ENCODE data around the gene BMP10.

The BMP10 gene

DNA sequence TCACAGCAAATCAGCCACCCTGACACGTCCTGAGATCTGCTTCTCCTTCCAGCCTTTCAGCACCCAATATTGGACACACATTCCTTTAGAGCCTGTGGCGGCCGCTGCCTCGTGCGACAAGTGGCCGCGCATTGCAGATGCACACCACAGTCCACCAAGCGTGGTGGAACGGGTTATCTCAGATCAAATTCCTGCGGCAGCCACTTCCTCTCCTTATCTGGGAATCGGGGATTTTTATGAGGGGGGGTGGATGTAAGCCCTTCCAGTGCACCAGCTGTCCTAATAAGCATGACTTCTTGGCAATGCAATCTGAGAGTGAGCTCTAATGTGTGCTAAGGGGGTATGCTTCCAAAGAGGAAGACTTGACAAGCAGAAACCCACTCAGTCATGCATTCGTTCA lies 18.3 kb upstream of the BMP10 start:
- Histone ChIP-seq H3K9ac (ENCODE audit: low read length) (no peak overlapping the region), H3K27ac (ENCODE audit: low read depth, low read length) (no peak overlapping the region), H3K4me1 (ENCODE audit: control insufficient read depth, insufficient read depth, low read length) (no peaks in the 10 kb centered on the region), H3K9me3 (ENCODE audit: control insufficient read depth, insufficient read depth, low read depth, low read length) (no peaks in the 10 kb centered on the region), H3K36me3 (ENCODE audit: control insufficient read depth, insufficient read depth, low read length) (no peaks in the 10 kb centered on the region), H3K27me3 (ENCODE audit: control insufficient read depth, insufficient read depth, low read length) (no peaks in the 10 kb centered on the region), H3K4me3 (ENCODE audit: low read depth, low read length) (no peak overlapping the region)

- H3K36me3 ChIP-seq (ENCODE audit: control insufficient read depth, insufficient read depth, low read length) = no peaks in the 10 kb centered on the region
Observed at GRCh38 chr2:68889021-68889420, 17.8 kb upstream of the BMP10 start.

DNA sequence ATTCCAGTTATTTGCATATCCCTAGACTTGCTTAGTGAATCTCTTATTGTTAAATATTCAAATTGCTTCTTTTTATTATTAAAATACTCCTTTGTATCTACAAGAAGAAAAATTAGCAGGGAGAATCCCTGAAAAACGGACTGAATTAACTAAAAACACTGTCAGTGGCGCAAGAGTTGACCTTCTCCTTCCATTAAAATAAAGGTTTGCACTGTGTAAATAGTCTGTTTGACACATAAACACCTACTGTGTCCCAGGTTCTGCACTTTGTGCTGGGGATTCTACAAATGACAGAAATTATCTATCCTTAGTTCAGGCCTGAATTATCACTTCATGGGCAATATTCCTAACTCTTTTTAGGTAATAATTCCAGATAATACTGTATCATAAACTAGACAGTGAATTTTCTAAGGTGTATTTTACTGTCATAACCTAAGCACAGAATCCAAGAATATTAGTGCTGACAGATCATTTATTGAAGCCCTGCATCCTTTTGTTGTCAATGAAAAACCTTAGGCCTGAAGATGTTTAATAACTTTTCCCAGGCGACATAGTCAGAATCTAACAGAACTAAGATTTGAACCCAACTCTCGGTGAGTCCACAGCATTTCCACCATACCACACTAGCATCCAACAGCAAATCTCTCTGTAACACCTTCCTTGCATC lies 17.0 kb upstream of the BMP10 start:
- Histone ChIP-seq H3K4me3 (ENCODE audit: low read depth, low read length) (no peak overlapping the region), H3K9ac (ENCODE audit: low read length) (no peak overlapping the region)

More at GRCh38 chr2:68889021-68889420, 17.8 kb upstream of the BMP10 start:
- Histone ChIP-seq H3K4me1 (ENCODE audit: control insufficient read depth, insufficient read depth, low read length) (no peaks in the 10 kb centered on the region), H3K27ac (ENCODE audit: low read depth, low read length) (no peak overlapping the region), H3K27me3 (ENCODE audit: control insufficient read depth, insufficient read depth, low read length) (no peaks in the 10 kb centered on the region), H3K9ac (ENCODE audit: low read length) (no peak overlapping the region), H3K4me3 (ENCODE audit: low read depth, low read length) (no peak overlapping the region), H3K9me3 (ENCODE audit: control insufficient read depth, insufficient read depth, low read depth, low read length) (no peaks in the 10 kb centered on the region)

DNA sequence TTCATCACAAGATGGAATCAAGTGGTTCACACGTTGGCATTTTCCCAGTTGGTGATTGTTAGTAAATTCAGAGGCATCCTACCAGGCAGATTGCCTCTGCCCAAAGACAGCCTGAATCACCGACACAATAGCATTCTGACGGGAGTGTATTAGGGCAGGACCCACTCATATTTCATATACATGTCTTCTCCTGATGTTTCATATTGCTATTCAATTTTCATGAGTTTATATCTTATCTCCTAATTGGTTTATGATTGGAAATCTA lies 14.5 kb upstream of the BMP10 start:
- no peak overlapping the region for H3K9ac ChIP-seq (ENCODE audit: low read length)
- H3K27ac ChIP-seq (ENCODE audit: low read depth, low read length) = no peak overlapping the region
- no peak overlapping the region for H3K4me3 ChIP-seq (ENCODE audit: low read depth, low read length)
- no peaks in the 10 kb centered on the region for H3K9me3 ChIP-seq (ENCODE audit: control insufficient read depth, insufficient read depth, low read depth, low read length)
- H3K27me3 ChIP-seq (ENCODE audit: control insufficient read depth, insufficient read depth, low read length) = no peaks in the 10 kb centered on the region
- no peaks in the 10 kb centered on the region for H3K36me3 ChIP-seq (ENCODE audit: control insufficient read depth, insufficient read depth, low read length)
- H3K4me1 ChIP-seq (ENCODE audit: control insufficient read depth, insufficient read depth, low read length) = no peaks in the 10 kb centered on the region

More for the DNA sequence above, 17.0 kb upstream of the BMP10 start:
- Histone ChIP-seq H3K27me3 (ENCODE audit: control insufficient read depth, insufficient read depth, low read length) (no peaks in the 10 kb centered on the region), H3K9me3 (ENCODE audit: control insufficient read depth, insufficient read depth, low read depth, low read length) (no peaks in the 10 kb centered on the region), H3K36me3 (ENCODE audit: control insufficient read depth, insufficient read depth, low read length) (no peaks in the 10 kb centered on the region), H3K27ac (ENCODE audit: low read depth, low read length) (no peak overlapping the region), H3K4me1 (ENCODE audit: control insufficient read depth, insufficient read depth, low read length) (no peaks in the 10 kb centered on the region)

- H3K9ac ChIP-seq (ENCODE audit: low read length) = no peak overlapping the region
- H3K27ac ChIP-seq (ENCODE audit: low read depth, low read length) = no peak overlapping the region
- H3K9me3 ChIP-seq (ENCODE audit: control insufficient read depth, insufficient read depth, low read depth, low read length) = no peaks in the 10 kb centered on the region
- H3K27me3 ChIP-seq (ENCODE audit: control insufficient read depth, insufficient read depth, low read length) = no peaks in the 10 kb centered on the region
- no peaks in the 10 kb centered on the region for H3K4me1 ChIP-seq (ENCODE audit: control insufficient read depth, insufficient read depth, low read length)
- no peaks in the 10 kb centered on the region for H3K36me3 ChIP-seq (ENCODE audit: control insufficient read depth, insufficient read depth, low read length)
- no peak overlapping the region for H3K4me3 ChIP-seq (ENCODE audit: low read depth, low read length)
Observed at GRCh38 chr2:68885074-68885810, 14.0 kb upstream of the BMP10 start.

DNA sequence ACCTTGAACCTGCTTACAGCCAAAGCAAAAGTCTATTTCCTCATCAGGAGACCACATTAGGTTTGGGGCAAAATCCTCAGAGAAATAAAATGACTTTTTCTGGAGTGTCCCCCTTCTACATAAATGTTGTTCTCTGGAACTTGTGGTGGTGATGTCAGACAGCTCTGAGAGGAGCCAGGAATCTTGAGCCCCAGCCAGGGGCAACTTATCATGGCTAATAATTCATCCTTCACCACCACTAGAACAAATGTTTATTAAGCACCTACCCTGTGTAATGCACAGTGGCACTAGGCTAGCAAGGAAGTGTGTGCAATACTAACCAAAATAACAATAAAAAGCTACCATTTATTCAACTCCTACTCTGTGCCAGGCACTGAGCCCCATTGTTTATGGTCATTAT lies 9.0 kb upstream of the BMP10 start:
- no peak overlapping the region for H3K4me3 ChIP-seq (ENCODE audit: low read depth, low read length)
- H3K9ac ChIP-seq (ENCODE audit: low read length) = no peak overlapping the region
- H3K4me1 ChIP-seq (ENCODE audit: control insufficient read depth, insufficient read depth, low read length) = peaks cover 3% of the 10 kb centered on the region; the same call in 1 of the 2 replicates
- no peaks in the 10 kb centered on the region for H3K36me3 ChIP-seq (ENCODE audit: control insufficient read depth, insufficient read depth, low read length)
- no peak overlapping the region for H3K27ac ChIP-seq (ENCODE audit: low read depth, low read length)
- H3K27me3 ChIP-seq (ENCODE audit: control insufficient read depth, insufficient read depth, low read length) = no peaks in the 10 kb centered on the region
- no peaks in the 10 kb centered on the region for H3K9me3 ChIP-seq (ENCODE audit: control insufficient read depth, insufficient read depth, low read depth, low read length)

- no peaks in the 10 kb centered on the region for H3K27me3 ChIP-seq (ENCODE audit: control insufficient read depth, insufficient read depth, low read length)
Observed at GRCh38 chr2:68879296-68879695, 8.1 kb upstream of the BMP10 start.

DNA sequence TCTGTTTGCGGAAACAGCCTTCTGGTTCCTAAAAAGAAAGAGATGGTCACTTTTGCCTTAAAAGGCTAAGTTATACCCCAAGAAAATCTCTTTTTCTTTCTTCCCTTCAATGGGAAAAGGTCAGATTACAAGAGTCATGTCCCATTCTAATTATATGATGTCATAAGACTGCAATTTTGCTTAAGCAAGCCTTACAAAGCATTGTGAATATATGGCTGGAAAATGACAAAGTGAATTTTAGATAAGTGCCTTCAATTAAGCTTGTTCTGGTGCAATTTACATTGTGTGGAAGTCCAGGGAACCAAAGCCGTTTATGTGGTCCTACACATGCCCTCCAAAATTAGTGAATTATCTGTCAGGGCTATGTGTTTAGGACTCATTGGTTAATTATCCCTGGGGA lies 7.6 kb upstream of the BMP10 start:
- no peak overlapping the region for H3K4me3 ChIP-seq (ENCODE audit: low read depth, low read length)
- no peak overlapping the region for H3K27ac ChIP-seq (ENCODE audit: low read depth, low read length)
- no peaks in the 10 kb centered on the region for H3K36me3 ChIP-seq (ENCODE audit: control insufficient read depth, insufficient read depth, low read length)
- no peaks in the 10 kb centered on the region for H3K9me3 ChIP-seq (ENCODE audit: control insufficient read depth, insufficient read depth, low read depth, low read length)
- peaks cover 3% of the 10 kb centered on the region; the same call in 1 of the 2 replicates for H3K4me1 ChIP-seq (ENCODE audit: control insufficient read depth, insufficient read depth, low read length)
- peak overlapping the region; percentile 15 for H3K9ac ChIP-seq (ENCODE audit: low read length)
- no peaks in the 10 kb centered on the region for H3K27me3 ChIP-seq (ENCODE audit: control insufficient read depth, insufficient read depth, low read length)

More at GRCh38 chr2:68879296-68879695, 8.1 kb upstream of the BMP10 start:
- Histone ChIP-seq H3K27ac (ENCODE audit: low read depth, low read length) (no peak overlapping the region), H3K4me3 (ENCODE audit: low read depth, low read length) (no peak overlapping the region), H3K4me1 (ENCODE audit: control insufficient read depth, insufficient read depth, low read length) (peaks cover 3% of the 10 kb centered on the region; the same call in 1 of the 2 replicates), H3K36me3 (ENCODE audit: control insufficient read depth, insufficient read depth, low read length) (no peaks in the 10 kb centered on the region), H3K9me3 (ENCODE audit: control insufficient read depth, insufficient read depth, low read depth, low read length) (no peaks in the 10 kb centered on the region), H3K9ac (ENCODE audit: low read length) (no peak overlapping the region)

DNA sequence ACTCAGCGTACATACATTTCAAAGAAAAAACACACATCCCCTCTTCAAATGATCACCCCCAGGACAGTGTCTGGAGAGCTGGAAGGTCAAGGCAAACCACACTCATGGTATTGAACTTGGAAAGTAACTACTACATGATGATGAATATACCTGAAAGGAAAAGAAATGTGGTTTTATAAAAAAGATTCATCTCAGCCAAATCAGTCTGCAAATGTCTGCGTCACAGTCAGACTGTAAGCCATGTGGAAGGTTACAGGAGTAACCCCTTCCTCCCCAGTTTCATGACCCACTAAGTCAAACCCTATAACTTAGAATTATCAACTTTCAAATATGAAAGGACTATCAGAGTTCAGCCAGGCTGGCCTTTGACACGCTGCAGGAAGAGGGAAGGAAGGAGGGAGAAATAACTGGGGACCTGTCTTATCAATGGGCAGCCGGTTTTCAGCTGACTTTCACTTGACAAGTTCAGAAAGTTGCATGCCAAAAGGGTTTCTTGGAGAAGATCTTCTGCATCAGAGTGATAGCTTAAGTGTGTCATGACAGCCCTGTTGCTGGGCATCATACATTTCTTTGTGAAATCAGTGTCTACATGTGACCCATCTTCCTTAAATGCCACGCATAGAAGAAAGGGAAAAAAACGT lies 7.0 kb upstream of the BMP10 start:
- Histone ChIP-seq H3K4me1 (ENCODE audit: control insufficient read depth, insufficient read depth, low read length) (peaks cover 3% of the 10 kb centered on the region; the same call in 1 of the 2 replicates), H3K27ac (ENCODE audit: low read depth, low read length) (no peak overlapping the region), H3K4me3 (ENCODE audit: low read depth, low read length) (no peak overlapping the region), H3K27me3 (ENCODE audit: control insufficient read depth, insufficient read depth, low read length) (no peaks in the 10 kb centered on the region), H3K9me3 (ENCODE audit: control insufficient read depth, insufficient read depth, low read depth, low read length) (no peaks in the 10 kb centered on the region), H3K36me3 (ENCODE audit: control insufficient read depth, insufficient read depth, low read length) (no peaks in the 10 kb centered on the region), H3K9ac (ENCODE audit: low read length) (no peak overlapping the region)

- Histone ChIP-seq H3K4me3 (ENCODE audit: low read depth, low read length) (no peak overlapping the region), H3K9ac (ENCODE audit: low read length) (no peak overlapping the region), H3K9me3 (ENCODE audit: control insufficient read depth, insufficient read depth, low read depth, low read length) (no peaks in the 10 kb centered on the region), H3K4me1 (ENCODE audit: control insufficient read depth, insufficient read depth, low read length) (peaks cover 3% of the 10 kb centered on the region; the same call in 1 of the 2 replicates), H3K36me3 (ENCODE audit: control insufficient read depth, insufficient read depth, low read length) (no peaks in the 10 kb centered on the region), H3K27ac (ENCODE audit: low read depth, low read length) (no peak overlapping the region), H3K27me3 (ENCODE audit: control insufficient read depth, insufficient read depth, low read length) (no peaks in the 10 kb centered on the region)
Observed at GRCh38 chr2:68877079-68877772, 6.0 kb upstream of the BMP10 start.

DNA sequence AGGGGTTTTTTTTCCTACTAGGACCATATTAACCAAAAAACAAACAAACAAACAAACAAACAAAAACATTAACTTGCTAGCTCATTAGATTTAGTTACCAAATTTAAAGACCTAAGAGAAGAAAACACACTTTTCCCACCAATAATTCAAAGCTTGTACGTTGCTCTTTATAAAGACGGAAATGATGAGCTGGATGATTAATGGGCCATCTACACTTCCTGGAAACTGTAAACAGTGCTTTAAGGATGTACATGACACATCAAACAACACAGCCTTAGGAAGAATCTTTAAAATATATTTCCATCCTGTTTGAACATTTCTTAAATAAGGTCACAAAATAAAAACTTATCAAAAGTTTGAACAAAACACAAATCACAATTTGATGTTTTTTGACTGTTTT lies 982 bp downstream of the BMP10 start:
- Histone ChIP-seq H3K27me3 (ENCODE audit: control insufficient read depth, insufficient read depth, low read length) (no peaks in the 10 kb centered on the region), H3K9ac (ENCODE audit: low read length) (no peak overlapping the region), H3K27ac (ENCODE audit: low read depth, low read length) (no peak overlapping the region), H3K9me3 (ENCODE audit: control insufficient read depth, insufficient read depth, low read depth, low read length) (no peaks in the 10 kb centered on the region), H3K4me3 (ENCODE audit: low read depth, low read length) (no peak overlapping the region), H3K4me1 (ENCODE audit: control insufficient read depth, insufficient read depth, low read length) (no peaks in the 10 kb centered on the region), H3K36me3 (ENCODE audit: control insufficient read depth, insufficient read depth, low read length) (no peaks in the 10 kb centered on the region)

Measured in HUES6 (cell line).